Activated CD4-positive, alpha-beta T cell treated with anti-CD3 and anti-CD28 coated beads, Interleukin-2, amount 10 ng/mL, durations not matched to agents 24 days and 14 days (primary cell): ENCODE results near the gene TWNK. TPM values are rescaled to one million over a fixed set of nuclear protein-coding genes. Genes with fewer than 3 reads are reported as not detected.
A peak's percentile ranks its signal among the peaks of the same experiment; 100 is the strongest.

Experiments
- DNase-seq: peaks from one replicate; pipeline ENCODE4 v3.0.0; 2022
- H3K27ac Mint-ChIP-seq: one replicate; pipeline ENCODE4 v1.8.0; 2022; ENCODE audit warnings: mild to moderate bottlenecking, mixed read lengths
- H3K27me3 Mint-ChIP-seq: one replicate; pipeline ENCODE4 v1.8.0; 2022; ENCODE audit warnings: mixed read lengths
- H3K36me3 Mint-ChIP-seq: one replicate; pipeline ENCODE4 v1.8.0; 2022; ENCODE audit warnings: low read depth, mild to moderate bottlenecking, mixed read lengths
- H3K4me1 Mint-ChIP-seq: one replicate; pipeline ENCODE4 v1.8.0; 2021; ENCODE audit warnings: mixed read lengths
- H3K4me3 Mint-ChIP-seq: one replicate; pipeline ENCODE4 v1.8.0; 2022; ENCODE audit warnings: mild to moderate bottlenecking, moderate library complexity, mixed read lengths
- H3K9me3 Mint-ChIP-seq: one replicate; pipeline ENCODE4 v1.8.0; 2021; ENCODE audit warnings: mixed read lengths
- intact Hi-C: fragments of 100-400 bp; cut with micrococcal nuclease; formaldehyde crosslinking; loops from one replicate; pipeline ENCODE4 v1.15.1; 2023
- total RNA-seq: library from RNA; stranded (reverse); gene quantifications from 2 replicates; pipeline ENCODE4 v1.2.3, GENCODE V29; 2022

TWNK gene
- total RNA-seq, 1 donor from 2014 or later, result 41.1 TPM

GRCh38 chr10:101006593-101007098, 19.3 kb downstream of the TWNK start:
- Mint-ChIP-seq H3K9me3 (no peaks in the 10 kb centered on the region), H3K27me3 (no peaks in the 10 kb centered on the region), H3K4me3 (no peak overlapping the region), H3K27ac (no peak overlapping the region), H3K36me3 (no peaks in the 10 kb centered on the region), H3K4me1 (no peaks in the 10 kb centered on the region)
- intact Hi-C loops, result no loop called here
- DNase-seq, result no peak

- no peak overlapping the region for H3K27ac Mint-ChIP-seq
- no peaks in the 10 kb centered on the region for H3K9me3 Mint-ChIP-seq
- no peaks in the 10 kb centered on the region for H3K27me3 Mint-ChIP-seq
- DNase-seq, result no peak
- intact Hi-C loops, result no loop called here
- H3K4me1 Mint-ChIP-seq, result no peaks in the 10 kb centered on the region
- no peak overlapping the region for H3K4me3 Mint-ChIP-seq
- no peaks in the 10 kb centered on the region for H3K36me3 Mint-ChIP-seq
These were observed 19.9 kb downstream of the TWNK start for GRCh38 chr10:101007099-101007711.

GRCh38 chr10:101007915-101008822, 20.8 kb downstream of the TWNK start:
- no peaks in the 10 kb centered on the region for H3K36me3 Mint-ChIP-seq
- intact Hi-C loops, result no loop called here

GRCh38 chr10:101008823-101009423, 21.6 kb downstream of the TWNK start:
- Mint-ChIP-seq H3K4me3 (no peak overlapping the region), H3K9me3 (no peaks in the 10 kb centered on the region), H3K27me3 (peaks cover 5% of the 10 kb centered on the region), H3K36me3 (no peaks in the 10 kb centered on the region), H3K27ac (no peak overlapping the region), H3K4me1 (peaks cover 9% of the 10 kb centered on the region)
- DNase-seq, result no peak
- intact Hi-C loops, result no loop called here

More at GRCh38 chr10:101007915-101008822, 20.8 kb downstream of the TWNK start:
- no peaks in the 10 kb centered on the region for H3K9me3 Mint-ChIP-seq
- no peak for DNase-seq
- H3K27me3 Mint-ChIP-seq, result peaks cover 3% of the 10 kb centered on the region
- peaks cover 7% of the 10 kb centered on the region for H3K4me1 Mint-ChIP-seq
- no peak overlapping the region for H3K4me3 Mint-ChIP-seq
- H3K27ac Mint-ChIP-seq, result no peak overlapping the region

GRCh38 chr10:101010329-101010728, 23.0 kb downstream of the TWNK start:
- no peak overlapping the region for H3K27ac Mint-ChIP-seq
- no peak for DNase-seq
- peaks cover 23% of the 10 kb centered on the region for H3K4me1 Mint-ChIP-seq
- H3K4me3 Mint-ChIP-seq, result no peak overlapping the region
- H3K36me3 Mint-ChIP-seq, result no peaks in the 10 kb centered on the region
- H3K9me3 Mint-ChIP-seq, result no peaks in the 10 kb centered on the region
- H3K27me3 Mint-ChIP-seq, result peaks cover 10% of the 10 kb centered on the region
- intact Hi-C loops, result no loop called here

- no peaks in the 10 kb centered on the region for H3K9me3 Mint-ChIP-seq
- H3K27ac Mint-ChIP-seq, result no peak overlapping the region
- no peak overlapping the region for H3K4me3 Mint-ChIP-seq
- intact Hi-C loops, result no loop called here
- DNase-seq, result no peak
- H3K27me3 Mint-ChIP-seq, result peaks cover 19% of the 10 kb centered on the region
- H3K4me1 Mint-ChIP-seq, result peaks cover 24% of the 10 kb centered on the region
- no peaks in the 10 kb centered on the region for H3K36me3 Mint-ChIP-seq
These were observed 24.4 kb downstream of the TWNK start for GRCh38 chr10:101011517-101012423.

GRCh38 chr10:101012525-101013364, 25.4 kb downstream of the TWNK start:
- intact Hi-C loops, result loop anchor here (1.0 kb wide), 2 partner anchors 14 to 19 kb away; partner anchors contain the start of genes PDZD7 and SFXN3
- Mint-ChIP-seq H3K9me3 (no peaks in the 10 kb centered on the region), H3K36me3 (no peaks in the 10 kb centered on the region), H3K27me3 (peaks cover 28% of the 10 kb centered on the region), H3K4me1 (peaks cover 26% of the 10 kb centered on the region), H3K27ac (peak overlapping the region; percentile 81), H3K4me3 (no peak overlapping the region)
- peak; percentile 92 for DNase-seq

GRCh38 chr10:101013365-101013825, 26.1 kb downstream of the TWNK start:
- DNase-seq, result no peak
- intact Hi-C loops, result loop anchor here (1.0 kb wide), 2 partner anchors 15 to 18 kb away; partner anchors contain the start of genes PDZD7 and SFXN3
- H3K4me3 Mint-ChIP-seq, result no peak overlapping the region
- H3K27ac Mint-ChIP-seq, result peak overlapping the region; percentile 81
- no peaks in the 10 kb centered on the region for H3K9me3 Mint-ChIP-seq
- H3K36me3 Mint-ChIP-seq, result no peaks in the 10 kb centered on the region
- H3K4me1 Mint-ChIP-seq, result peaks cover 27% of the 10 kb centered on the region
- peaks cover 32% of the 10 kb centered on the region for H3K27me3 Mint-ChIP-seq

GRCh38 chr10:101014230-101014884, 27.0 kb downstream of the TWNK start:
- Mint-ChIP-seq H3K36me3 (no peaks in the 10 kb centered on the region), H3K27me3 (peaks cover 37% of the 10 kb centered on the region), H3K4me1 (peaks cover 29% of the 10 kb centered on the region), H3K9me3 (no peaks in the 10 kb centered on the region), H3K27ac (peak overlapping the region; percentile 57), H3K4me3 (no peak overlapping the region)
- DNase-seq, result peak; percentile 94
- intact Hi-C loops, result loop anchor here (1.0 kb wide), 1 partner anchor 45 kb away; the partner anchor contains the start of gene SEMA4G

GRCh38 chr10:101014966-101015581, 27.7 kb downstream of the TWNK start:
- H3K27ac Mint-ChIP-seq, result no peak overlapping the region
- H3K9me3 Mint-ChIP-seq, result no peaks in the 10 kb centered on the region
- peaks cover 30% of the 10 kb centered on the region for H3K4me1 Mint-ChIP-seq
- H3K4me3 Mint-ChIP-seq, result no peak overlapping the region
- intact Hi-C loops, result loop anchor here (1.0 kb wide), 1 partner anchor 46 kb away; the partner anchor contains the start of gene SEMA4G
- DNase-seq, result no peak
- H3K27me3 Mint-ChIP-seq, result peaks cover 40% of the 10 kb centered on the region
- H3K36me3 Mint-ChIP-seq, result no peaks in the 10 kb centered on the region

GRCh38 chr10:101015582-101015973, 28.2 kb downstream of the TWNK start:
- H3K9me3 Mint-ChIP-seq, result no peaks in the 10 kb centered on the region
- DNase-seq, result no peak
- H3K27me3 Mint-ChIP-seq, result peaks cover 42% of the 10 kb centered on the region
- peaks cover 30% of the 10 kb centered on the region for H3K4me1 Mint-ChIP-seq
- H3K27ac Mint-ChIP-seq, result no peak overlapping the region
- no peak overlapping the region for H3K4me3 Mint-ChIP-seq
- no peaks in the 10 kb centered on the region for H3K36me3 Mint-ChIP-seq
- intact Hi-C loops, result no loop called here
